Body of pancreas (tissue), 4 donors: ENCODE measurements around the gene SNAP25. TPM values are rescaled to one million over a fixed set of nuclear protein-coding genes. Genes with fewer than 3 reads are reported as not detected.

ENCODE experiments used
- ATAC-seq: fragments of 150-250 bp; one replicate; pipeline ENCODE4 v1.9.1; 2016
- DNase-seq, 4 donors: peaks; one replicate each; pipeline ENCODE4 v3.0.0-alpha.2; 2019
- H3K27ac ChIP-seq, 4 donors: fragments of 200-600 bp; sonication (generic); 1 replicate in 3 of 4; 2 replicates in 1 of 4; pipeline versions ENCODE4 v1.5.1 to v1.6.1; 2016 to 2019; ENCODE audit warnings: mild to moderate bottlenecking in 1 of 4, mixed read lengths in 1 of 4, moderate library complexity in 1 of 4
- H3K27me3 ChIP-seq, 2 donors: fragments of 200-600 bp; sonication (generic); one replicate each; pipeline ENCODE4 v1.6.0; 2016; ENCODE audit warnings: mild to moderate bottlenecking in 1 of 2
- H3K36me3 ChIP-seq, 2 donors: fragments of 200-600 bp; sonication (generic); replicated peaks in 1 of 2; 2 replicates each; pipeline ENCODE4 v1.5.1; 2016; ENCODE audit warnings: low read depth in 2 of 2; ENCODE audit not compliant: insufficient read depth in 1 of 2
- H3K4me1 ChIP-seq: fragments of 200-600 bp; sonication (generic); one replicate; pipeline ENCODE4 v1.6.0; 2016
- H3K4me3 ChIP-seq, 2 donors: fragments of 200-600 bp; sonication (generic); 1 replicate in 1 of 2; 2 replicates in 1 of 2; pipeline ENCODE4 v1.5.1; 2016 to 2019
- H3K9me3 ChIP-seq, 3 donors: fragments of 200-600 bp; sonication (generic); 1 replicate in 2 of 3; 2 replicates in 1 of 3; pipeline ENCODE4 v1.5.1; 2016
- POLR2A ChIP-seq, 3 donors: fragments of 450-650 bp; IDR thresholded peaks; one replicate each; pipeline ENCODE4 v1.6.1; 2016; ENCODE audit warnings: antibody characterized with exemption in 3 of 3, mild to moderate bottlenecking in 2 of 3
- WGBS, 2 donors: methylation state at CpG; one replicate each; pipeline ENCODE4 v1.1.5; 2017; 5-methylcytosine and 5-hydroxymethylcytosine counted together
- intact Hi-C: fragments of 100-400 bp; cut with DNase I; formaldehyde crosslinking; loops from one replicate; pipeline ENCODE4 v1.15.1; 2023
- total RNA-seq, 2 donors: library from RNA; depleted of rRNA; stranded (reverse); fragments of >200 nt; gene quantifications; one replicate each; pipeline ENCODE4 v1.1.0, GENCODE V29; 2016
- TF ChIP-seq, protein P1 (sequence below), 7 experiments: fragments of 450-650 bp in 4 of 7; fragments of 200-600 bp in 3 of 7; sonication (generic) in 3 of 7; IDR thresholded peaks; one replicate each; pipeline ENCODE4 v1.5.1; 2016 to 2019; ENCODE audit warnings: antibody characterized with exemption in 7 of 7

Gene SNAP25
- total RNA-seq, 2 donors from 2014 or later = 3.4 to 10.9 TPM

DNA sequence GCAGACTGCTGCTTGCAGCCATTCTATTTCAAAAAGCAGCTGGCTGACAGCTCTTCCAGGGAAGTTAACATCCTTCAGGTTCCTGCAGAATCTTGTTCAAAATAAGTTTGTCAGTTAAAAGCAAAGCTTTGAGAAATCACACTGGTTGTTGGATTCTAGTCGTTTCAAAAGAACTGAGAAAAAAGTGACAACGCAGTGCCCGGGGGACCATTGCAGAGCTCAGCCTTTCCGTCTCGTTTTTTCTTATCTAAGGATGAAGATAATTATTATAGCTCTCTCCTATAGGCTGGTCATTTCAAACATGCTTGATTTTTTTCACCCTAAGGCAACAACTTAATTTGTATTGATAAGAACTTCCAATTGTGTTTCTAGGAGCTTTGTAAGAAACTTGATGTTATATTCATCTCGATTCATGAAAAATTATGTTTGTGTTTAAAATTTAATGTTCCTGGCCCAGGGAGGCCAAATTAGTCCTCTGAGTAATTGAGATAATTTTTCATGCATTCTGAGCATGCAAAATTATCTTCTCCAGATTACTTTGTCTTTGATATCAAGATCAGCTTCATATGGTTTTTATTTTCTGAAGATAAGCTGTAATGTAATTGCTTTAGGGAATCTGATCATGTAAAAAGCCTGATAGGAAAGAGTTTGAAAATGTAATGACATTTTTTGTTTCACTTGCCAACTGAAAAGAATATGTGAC lies 58.4 kb downstream of the SNAP25 start:
- no peaks in the 10 kb centered on the region for H3K9me3 ChIP-seq
- no peak overlapping the region for H3K27ac ChIP-seq
- 42 to 54% methylated on average over 6 of the region's 6 CpGs for WGBS, 2 donors
- no peak for ATAC-seq
- DNase-seq = no peak
- H3K27me3 ChIP-seq = no peaks in the 10 kb centered on the region
- H3K4me3 ChIP-seq = no peak overlapping the region
- no peaks in the 10 kb centered on the region for H3K4me1 ChIP-seq
- intact Hi-C loops = no loop called here
- TF ChIP-seq POLR2A (IDR thresholded peaks at IDR 0.05) = no peak
- TF ChIP-seq, protein P1, sequence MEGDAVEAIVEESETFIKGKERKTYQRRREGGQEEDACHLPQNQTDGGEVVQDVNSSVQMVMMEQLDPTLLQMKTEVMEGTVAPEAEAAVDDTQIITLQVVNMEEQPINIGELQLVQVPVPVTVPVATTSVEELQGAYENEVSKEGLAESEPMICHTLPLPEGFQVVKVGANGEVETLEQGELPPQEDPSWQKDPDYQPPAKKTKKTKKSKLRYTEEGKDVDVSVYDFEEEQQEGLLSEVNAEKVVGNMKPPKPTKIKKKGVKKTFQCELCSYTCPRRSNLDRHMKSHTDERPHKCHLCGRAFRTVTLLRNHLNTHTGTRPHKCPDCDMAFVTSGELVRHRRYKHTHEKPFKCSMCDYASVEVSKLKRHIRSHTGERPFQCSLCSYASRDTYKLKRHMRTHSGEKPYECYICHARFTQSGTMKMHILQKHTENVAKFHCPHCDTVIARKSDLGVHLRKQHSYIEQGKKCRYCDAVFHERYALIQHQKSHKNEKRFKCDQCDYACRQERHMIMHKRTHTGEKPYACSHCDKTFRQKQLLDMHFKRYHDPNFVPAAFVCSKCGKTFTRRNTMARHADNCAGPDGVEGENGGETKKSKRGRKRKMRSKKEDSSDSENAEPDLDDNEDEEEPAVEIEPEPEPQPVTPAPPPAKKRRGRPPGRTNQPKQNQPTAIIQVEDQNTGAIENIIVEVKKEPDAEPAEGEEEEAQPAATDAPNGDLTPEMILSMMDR (IDR thresholded peaks at IDR 0.05) = no peak
- no peaks in the 10 kb centered on the region for H3K36me3 ChIP-seq

DNA sequence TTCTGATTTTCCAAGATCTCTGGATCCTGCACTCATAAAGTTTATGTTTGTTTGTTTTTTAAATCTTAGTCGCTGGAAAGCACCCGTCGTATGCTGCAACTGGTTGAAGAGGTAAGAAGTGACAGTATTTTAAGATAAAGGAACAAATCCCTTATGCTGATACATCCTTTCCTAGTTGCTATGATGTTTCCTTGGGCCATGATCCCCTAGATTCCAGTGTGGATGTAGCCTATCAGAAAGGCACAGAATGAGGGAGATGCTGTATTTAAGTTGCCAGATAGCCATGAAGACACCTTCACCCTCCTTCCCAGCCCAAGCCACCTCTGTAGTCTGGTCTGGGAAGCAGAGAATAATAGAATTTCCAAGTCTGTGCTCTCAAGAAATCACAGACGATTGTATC lies 59.0 kb downstream of the SNAP25 start:
- DNase-seq (no peak), ATAC-seq (no peak)
- WGBS, 2 donors = 62 to 71% methylated on average over 4 of the region's 4 CpGs
- Histone ChIP-seq H3K27me3 (no peaks in the 10 kb centered on the region), H3K4me3 (no peak overlapping the region), H3K36me3 (no peaks in the 10 kb centered on the region), H3K27ac (no peak overlapping the region), H3K4me1 (no peaks in the 10 kb centered on the region), H3K9me3 (no peaks in the 10 kb centered on the region)
- intact Hi-C loops = no loop called here
- TF ChIP-seq POLR2A (IDR thresholded peaks at IDR 0.05) = no peak
- TF ChIP-seq, protein P1 (IDR thresholded peaks at IDR 0.05) = no peak

DNA sequence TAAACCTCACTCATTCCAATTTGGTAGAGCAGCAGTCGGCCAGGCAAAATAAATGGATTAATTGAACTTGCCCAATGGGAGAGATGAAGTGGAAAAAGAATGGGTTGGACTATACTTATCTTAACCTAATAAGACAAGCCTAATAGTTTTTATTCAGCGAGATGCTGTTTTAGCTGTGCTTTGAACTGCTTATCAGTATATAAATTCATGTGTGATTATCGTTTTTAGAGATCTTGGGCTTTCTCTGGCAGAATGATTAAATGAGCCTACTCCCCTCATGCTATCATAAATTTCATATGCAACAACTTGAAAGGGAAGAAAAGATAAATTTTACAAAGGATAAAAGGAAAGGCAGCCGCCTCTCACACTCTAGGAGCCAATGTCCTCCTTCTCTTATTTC lies 59.8 kb downstream of the SNAP25 start:
- TF ChIP-seq POLR2A (IDR thresholded peaks at IDR 0.05) = no peak
- TF ChIP-seq, protein P1 (IDR thresholded peaks at IDR 0.05) = no peak
- Histone ChIP-seq H3K4me1 (no peaks in the 10 kb centered on the region), H3K27me3 (no peaks in the 10 kb centered on the region), H3K9me3 (no peaks in the 10 kb centered on the region), H3K36me3 (no peaks in the 10 kb centered on the region), H3K27ac (no peak overlapping the region), H3K4me3 (no peak overlapping the region)
- ATAC-seq (no peak), DNase-seq (no peak)
- intact Hi-C loops = no loop called here
- WGBS, 2 donors = 51 to 53% methylated on average over 4 of the region's 4 CpGs

GRCh38 chr20:10280018-10280908 lies 61.6 kb downstream of the SNAP25 start:
- TF ChIP-seq, protein P1 (IDR thresholded peaks at IDR 0.05) = no peak
- no peak for TF ChIP-seq POLR2A (IDR thresholded peaks at IDR 0.05)
- intact Hi-C loops = no loop called here
- ATAC-seq (no peak), DNase-seq (no peak)
- 52 to 55% methylated on average over 5 of the region's 5 CpGs for WGBS, 2 donors
- H3K9me3 ChIP-seq = no peaks in the 10 kb centered on the region
- H3K4me3 ChIP-seq = no peak overlapping the region
- H3K4me1 ChIP-seq = no peaks in the 10 kb centered on the region
- H3K27ac ChIP-seq = no peak overlapping the region
- H3K27me3 ChIP-seq = no peaks in the 10 kb centered on the region
- H3K36me3 ChIP-seq = no peaks in the 10 kb centered on the region
